Activated CD8-positive, alpha-beta T cell treated with anti-CD3 and anti-CD28 coated beads for 36 hours (primary cell): Measurements from ENCODE around the gene SLC25A31. TPM values are rescaled to one million over a fixed set of nuclear protein-coding genes. Genes with fewer than 3 reads are reported as not detected.

Experiments
- ATAC-seq: fragments of 200-7000 bp; cut with Tn5 transposase; one replicate; pipeline ENCODE4 v1.10.0; 2021; ENCODE audit warnings: mild to moderate bottlenecking, moderate library complexity
- CTCF ChIA-PET: fragments of 350-600 bp; sonication (Branson Sonifier 250); formaldehyde crosslinking; loops from one replicate; lab custom pipeline; 2021; ENCODE audit warnings: antibody characterized with exemption; lab: Charles Lee
- POLR2A ChIA-PET: fragments of 350-600 bp; sonication (Branson Sonifier 250); formaldehyde crosslinking; loops from one replicate; lab custom pipeline; 2021; ENCODE audit warnings: antibody characterized with exemption; lab: Charles Lee
- DNase-seq: peaks from one replicate; pipeline ENCODE4 v3.0.0-alpha.2; 2020
- H3K27ac Mint-ChIP-seq: one replicate; pipeline ENCODE4 v1.8.0; 2021; ENCODE audit warnings: mild to moderate bottlenecking, mixed read lengths
- H3K27me3 Mint-ChIP-seq: one replicate; pipeline ENCODE4 v1.8.0; 2021; ENCODE audit warnings: mixed read lengths
- H3K36me3 Mint-ChIP-seq: one replicate; pipeline ENCODE4 v1.8.0; 2021; ENCODE audit warnings: low read depth, mixed read lengths
- H3K4me1 Mint-ChIP-seq: one replicate; pipeline ENCODE4 v1.8.0; 2021; ENCODE audit warnings: low read depth, mixed read lengths
- H3K4me3 Mint-ChIP-seq: one replicate; pipeline ENCODE4 v1.8.0; 2021; ENCODE audit warnings: mild to moderate bottlenecking, moderate library complexity, mixed read lengths
- H3K9me3 Mint-ChIP-seq: one replicate; pipeline ENCODE4 v1.8.0; 2021; ENCODE audit warnings: mixed read lengths
- intact Hi-C: fragments of 100-400 bp; cut with micrococcal nuclease; formaldehyde crosslinking; loops from one replicate; pipeline ENCODE4 v1.10.0; 2022
- total RNA-seq, 2 experiments: library from RNA; stranded (reverse); gene quantifications; one replicate each; pipeline ENCODE4 v1.2.3, GENCODE V29; 2021
- TF ChIP-seq, protein P1 (sequence below): fragments of 200-600 bp; IDR thresholded peaks from one replicate; pipeline ENCODE4 v1.8.0; 2022; ENCODE audit warnings: antibody characterized with exemption, mild to moderate bottlenecking

Gene SLC25A31
- total RNA-seq, 2 experiments from 2014 or later, result not detected

GRCh38 chr4:127775843-127776242, 45.6 kb downstream of the SLC25A31 start:
- POLR2A ChIA-PET, result no interaction called here
- no peak for DNase-seq
- H3K4me1 Mint-ChIP-seq, result peaks cover 8% of the 10 kb centered on the region
- H3K27me3 Mint-ChIP-seq, result peaks cover 48% of the 10 kb centered on the region
- H3K4me3 Mint-ChIP-seq, result no peak overlapping the region
- H3K36me3 Mint-ChIP-seq, result no peaks in the 10 kb centered on the region
- CTCF ChIA-PET, result no interaction called here
- no peak overlapping the region for H3K27ac Mint-ChIP-seq
- no peaks in the 10 kb centered on the region for H3K9me3 Mint-ChIP-seq
- intact Hi-C loops, result no loop called here
- TF ChIP-seq, protein P1, sequence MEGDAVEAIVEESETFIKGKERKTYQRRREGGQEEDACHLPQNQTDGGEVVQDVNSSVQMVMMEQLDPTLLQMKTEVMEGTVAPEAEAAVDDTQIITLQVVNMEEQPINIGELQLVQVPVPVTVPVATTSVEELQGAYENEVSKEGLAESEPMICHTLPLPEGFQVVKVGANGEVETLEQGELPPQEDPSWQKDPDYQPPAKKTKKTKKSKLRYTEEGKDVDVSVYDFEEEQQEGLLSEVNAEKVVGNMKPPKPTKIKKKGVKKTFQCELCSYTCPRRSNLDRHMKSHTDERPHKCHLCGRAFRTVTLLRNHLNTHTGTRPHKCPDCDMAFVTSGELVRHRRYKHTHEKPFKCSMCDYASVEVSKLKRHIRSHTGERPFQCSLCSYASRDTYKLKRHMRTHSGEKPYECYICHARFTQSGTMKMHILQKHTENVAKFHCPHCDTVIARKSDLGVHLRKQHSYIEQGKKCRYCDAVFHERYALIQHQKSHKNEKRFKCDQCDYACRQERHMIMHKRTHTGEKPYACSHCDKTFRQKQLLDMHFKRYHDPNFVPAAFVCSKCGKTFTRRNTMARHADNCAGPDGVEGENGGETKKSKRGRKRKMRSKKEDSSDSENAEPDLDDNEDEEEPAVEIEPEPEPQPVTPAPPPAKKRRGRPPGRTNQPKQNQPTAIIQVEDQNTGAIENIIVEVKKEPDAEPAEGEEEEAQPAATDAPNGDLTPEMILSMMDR, result no peak
- ATAC-seq, result peak; percentile 45

- TF ChIP-seq, protein P1, result no peak
- DNase-seq, result no peak
- no peak for ATAC-seq
- intact Hi-C loops, result no loop called here
- Mint-ChIP-seq H3K4me1 (peaks cover 13% of the 10 kb centered on the region), H3K36me3 (peaks cover 1% of the 10 kb centered on the region), H3K4me3 (no peak overlapping the region), H3K27me3 (peaks cover 54% of the 10 kb centered on the region), H3K27ac (no peak overlapping the region), H3K9me3 (no peaks in the 10 kb centered on the region)
- ChIA-PET POLR2A (no interaction called here), CTCF (no interaction called here)
Measured at GRCh38 chr4:127776620-127777019, 46.4 kb downstream of the SLC25A31 start.

- ChIA-PET CTCF (no interaction called here), POLR2A (no interaction called here)
- Mint-ChIP-seq H3K36me3 (peaks cover 1% of the 10 kb centered on the region), H3K4me3 (no peak overlapping the region), H3K9me3 (no peaks in the 10 kb centered on the region), H3K4me1 (peaks cover 16% of the 10 kb centered on the region), H3K27me3 (peaks cover 53% of the 10 kb centered on the region), H3K27ac (no peak overlapping the region)
- intact Hi-C loops, result no loop called here
- TF ChIP-seq, protein P1, result no peak
- ATAC-seq (no peak), DNase-seq (no peak)
Measured at GRCh38 chr4:127777487-127777886, 47.3 kb downstream of the SLC25A31 start.

DNA sequence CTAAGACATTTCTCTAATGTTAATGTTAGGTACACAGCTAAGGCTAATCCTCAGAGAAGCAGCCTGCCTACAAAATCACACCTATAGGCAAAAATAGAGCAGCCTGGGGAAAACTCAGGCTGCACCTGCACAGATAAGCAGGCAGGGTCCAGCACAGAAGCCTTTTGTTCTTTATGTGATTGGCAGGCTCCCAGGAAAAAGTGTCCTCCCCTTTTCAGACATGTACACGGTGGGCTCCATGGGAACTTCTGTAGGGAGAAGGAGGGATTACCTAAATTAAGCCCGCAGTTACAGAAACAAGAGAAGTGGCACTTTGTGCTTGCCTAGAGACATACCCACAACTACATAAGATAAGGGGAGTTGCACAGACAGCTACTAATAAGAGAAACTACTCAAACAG, 47.9 kb downstream of the SLC25A31 start:
- intact Hi-C loops, result no loop called here
- POLR2A ChIA-PET, result no interaction called here
- CTCF ChIA-PET, result no interaction called here
- Mint-ChIP-seq H3K27ac (no peak overlapping the region), H3K36me3 (peaks cover 1% of the 10 kb centered on the region), H3K9me3 (no peaks in the 10 kb centered on the region), H3K4me3 (no peak overlapping the region), H3K4me1 (peaks cover 20% of the 10 kb centered on the region), H3K27me3 (peaks cover 53% of the 10 kb centered on the region)
- no peak for ATAC-seq
- TF ChIP-seq, protein P1, result no peak
- no peak for DNase-seq

GRCh38 chr4:127780598-127780997, 50.4 kb downstream of the SLC25A31 start:
- POLR2A ChIA-PET, result no interaction called here
- no peak overlapping the region for H3K27ac Mint-ChIP-seq
- H3K4me3 Mint-ChIP-seq, result no peak overlapping the region
- H3K4me1 Mint-ChIP-seq, result peaks cover 28% of the 10 kb centered on the region
- H3K27me3 Mint-ChIP-seq, result peaks cover 65% of the 10 kb centered on the region
- intact Hi-C loops, result loop anchor here (5.0 kb wide), 1 partner anchor 102 kb away; the partner anchor contains the start of gene PLK4
- TF ChIP-seq, protein P1, result no peak
- DNase-seq (no peak), ATAC-seq (no peak)
- H3K36me3 Mint-ChIP-seq, result peaks cover 1% of the 10 kb centered on the region
- no peaks in the 10 kb centered on the region for H3K9me3 Mint-ChIP-seq
- CTCF ChIA-PET, result no interaction called here
